ENCODE measurements around the gene VSIG8.

Gene VSIG8

GRCh38 chr1:159889821-159890252 lies 27.4 kb upstream of the VSIG8 start:
- intact Hi-C loops (cut with DNase I): loop anchor here (5.0 kb wide), 1 partner anchor 93 kb away; no protein-coding TSS in a partner anchor
- DNase-seq: peak in 6 of 42 donors; percentile 7 to 28 (median 22)

- intact Hi-C loops (cut with DNase I): no loop called here
- DNase-seq: no peak
These were observed 26.7 kb upstream of the VSIG8 start for GRCh38 chr1:159889202-159889601.

- intact Hi-C loops (cut with DNase I): no loop called here
- no peak for DNase-seq
These were observed 21.8 kb upstream of the VSIG8 start for GRCh38 chr1:159884296-159884695.

GRCh38 chr1:159883134-159883533 lies 20.7 kb upstream of the VSIG8 start:
- intact Hi-C loops (cut with DNase I): no loop called here
- DNase-seq: no peak

GRCh38 chr1:159882527-159882862 lies 20.0 kb upstream of the VSIG8 start:
- DNase-seq: no peak
- intact Hi-C loops (cut with DNase I): no loop called here

- intact Hi-C loops (cut with DNase I): no loop called here
- DNase-seq: peak in 7 of 42 donors; percentile 11 to 51 (median 35)
These were observed 19.4 kb upstream of the VSIG8 start for GRCh38 chr1:159881622-159882526.

GRCh38 chr1:159880430-159880829 lies 18.0 kb upstream of the VSIG8 start:
- no peak for DNase-seq
- intact Hi-C loops (cut with DNase I): no loop called here

- intact Hi-C loops (cut with DNase I): no loop called here
- no peak for DNase-seq
These were observed 17.5 kb upstream of the VSIG8 start for GRCh38 chr1:159879977-159880376.

GRCh38 chr1:159879136-159879535 lies 16.7 kb upstream of the VSIG8 start:
- intact Hi-C loops (cut with DNase I): no loop called here
- peak in 1 of 42 donors; percentile 30 for DNase-seq

- no peak for DNase-seq
- intact Hi-C loops (cut with DNase I): no loop called here
These were observed 15.4 kb upstream of the VSIG8 start for GRCh38 chr1:159877695-159878444.

- intact Hi-C loops (cut with DNase I): no loop called here
- no peak for DNase-seq
These were observed 11.2 kb upstream of the VSIG8 start for GRCh38 chr1:159873530-159874143.

- intact Hi-C loops (cut with DNase I): no loop called here
- no peak for DNase-seq
These were observed 10.4 kb upstream of the VSIG8 start for GRCh38 chr1:159872891-159873290.

GRCh38 chr1:159870704-159871103 lies 8.2 kb upstream of the VSIG8 start:
- DNase-seq: no peak
- intact Hi-C loops (cut with DNase I): no loop called here

- intact Hi-C loops (cut with DNase I): no loop called here
- no peak for DNase-seq
These were observed 7.2 kb upstream of the VSIG8 start for GRCh38 chr1:159869607-159870006.

- intact Hi-C loops (cut with DNase I): no loop called here
- DNase-seq: no peak
These were observed 6.7 kb upstream of the VSIG8 start for GRCh38 chr1:159869173-159869572.

- intact Hi-C loops (cut with DNase I): no loop called here
- no peak for DNase-seq
These were observed 6.3 kb upstream of the VSIG8 start for GRCh38 chr1:159868766-159869165.

GRCh38 chr1:159867664-159868026 lies 5.2 kb upstream of the VSIG8 start:
- intact Hi-C loops (cut with DNase I): no loop called here
- no peak for DNase-seq

GRCh38 chr1:159866905-159867663 lies 4.6 kb upstream of the VSIG8 start:
- DNase-seq: no peak

GRCh38 chr1:159866066-159866465 lies 3.6 kb upstream of the VSIG8 start:
- DNase-seq: no peak
- intact Hi-C loops (cut with DNase I): no loop called here

More at GRCh38 chr1:159866905-159867663, 4.6 kb upstream of the VSIG8 start:
- intact Hi-C loops (cut with DNase I): no loop called here

All from head of caudate nucleus (tissue), 42 donors.